Gastroesophageal sphincter (tissue), 4 donors: ENCODE results near the gene TNFSF12. TPM values are rescaled to one million over a fixed set of nuclear protein-coding genes. Genes with fewer than 3 reads are reported as not detected.

Experiments used
- ATAC-seq: fragments of 150-250 bp; one replicate; pipeline ENCODE4 v1.9.1; 2016; ENCODE audit warnings: mild to moderate bottlenecking, moderate library complexity
- H3K27ac ChIP-seq, 4 donors: fragments of 200-600 bp; sonication (generic) in 3 of 4; 1 replicate in 3 of 4; 2 replicates in 1 of 4; pipeline ENCODE4 v1.5.1; 2016 to 2019
- H3K27me3 ChIP-seq: fragments of 200-600 bp; sonication (generic); one replicate; pipeline ENCODE4 v1.5.1; 2019
- H3K36me3 ChIP-seq, 2 donors: fragments of 200-600 bp; sonication (generic); one replicate each; pipeline ENCODE4 v1.5.1; 2019; ENCODE audit warnings: control low read depth in 1 of 2
- H3K4me1 ChIP-seq, 3 donors: fragments of 200-600 bp; sonication (generic); 1 replicate in 2 of 3; 2 replicates in 1 of 3; pipeline ENCODE4 v1.5.1; 2016 to 2019; ENCODE audit warnings: control low read depth in 2 of 3
- H3K4me3 ChIP-seq, 2 donors: fragments of 200-600 bp; sonication (generic); one replicate each; pipeline ENCODE4 v1.5.1; 2019; ENCODE audit warnings: mild to moderate bottlenecking in 1 of 2, moderate library complexity in 1 of 2
- H3K9me3 ChIP-seq, 3 donors: fragments of 200-600 bp; sonication (generic); one replicate each; pipeline ENCODE4 v1.5.1; 2017 to 2019; ENCODE audit warnings: control low read depth in 2 of 3
- CTCF ChIP-seq, 4 experiments: fragments of 200-600 bp in 2 of 4; fragments of 450-650 bp in 2 of 4; sonication (generic) in 1 of 4; IDR thresholded peaks; one replicate each; pipeline ENCODE4 v1.5.1; 2017 to 2019; ENCODE audit warnings: antibody characterized with exemption in 4 of 4, mild to moderate bottlenecking in 2 of 4, moderate library complexity in 2 of 4
- EP300 ChIP-seq: sonication (generic); formaldehyde crosslinking; IDR thresholded peaks from one replicate; pipeline ENCODE4 v1.6.1; 2017; ENCODE audit warnings: antibody characterized with exemption, mild to moderate bottlenecking
- POLR2A ChIP-seq, 2 donors: fragments of 450-650 bp; IDR thresholded peaks; one replicate each; pipeline ENCODE4 v1.6.1; 2017; ENCODE audit warnings: antibody characterized with exemption in 2 of 2, mild to moderate bottlenecking in 2 of 2, moderate library complexity in 1 of 2
- POLR2AphosphoS5 ChIP-seq: sonication (generic); formaldehyde crosslinking; IDR thresholded peaks from one replicate; pipeline ENCODE4 v1.6.1; 2017; ENCODE audit warnings: antibody characterized with exemption
- WGBS, 2 donors: methylation state at CpG; one replicate each; pipeline ENCODE4 v1.1.5; 2018; ENCODE audit warnings: low coverage in 1 of 2; 5-methylcytosine and 5-hydroxymethylcytosine counted together
- total RNA-seq, 4 donors: library from RNA; depleted of rRNA; stranded (reverse); fragments of >200 nt; gene quantifications; one replicate each; pipeline ENCODE4 v1.1.0, GENCODE V29; 2016

Gene TNFSF12
- total RNA-seq, 4 donors from 2014 or later = 61.1 to 108 (median 84.7) TPM

- no peak for TF ChIP-seq POLR2A (IDR thresholded peaks at IDR 0.05)
- no peak for TF ChIP-seq CTCF (IDR thresholded peaks at IDR 0.05)
- TF ChIP-seq EP300 = no peak
- TF ChIP-seq POLR2AphosphoS5 = no peak
- Histone ChIP-seq H3K27me3 (no peaks in the 10 kb centered on the region), H3K9me3 (no peaks in the 10 kb centered on the region), H3K27ac (peak overlapping the region in 3 of 4 donors; percentile 94), H3K4me1 (peaks cover 0 to 29% (median 14%) of the 10 kb centered on the region in 3 donors), H3K36me3 (peaks cover 0 to 32% of the 10 kb centered on the region in 2 donors), H3K4me3 (peak overlapping the region in 1 of 2 donors; percentile 77)
- WGBS, 2 donors = no CpG with 5 or more reads among the region's 6 CpGs
- ATAC-seq = no peak
These were observed 1.5 kb downstream of the TNFSF12 start for GRCh38 chr17:7550344-7550743.

GRCh38 chr17:7551396-7551795 lies 2.5 kb downstream of the TNFSF12 start:
- no peaks in the 10 kb centered on the region for H3K9me3 ChIP-seq
- H3K27ac ChIP-seq = peak overlapping the region in 2 of 4 donors; percentile 94
- peaks cover 0 to 32% of the 10 kb centered on the region in 2 donors for H3K36me3 ChIP-seq
- no peak overlapping the region for H3K4me3 ChIP-seq
- 71 to 82% methylated on average over 2 to 3 of the region's 4 CpGs for WGBS, 2 donors
- H3K4me1 ChIP-seq = peaks cover 0 to 29% (median 14%) of the 10 kb centered on the region in 3 donors
- H3K27me3 ChIP-seq = no peaks in the 10 kb centered on the region
- no peak for ATAC-seq
- no peak for TF ChIP-seq CTCF (IDR thresholded peaks at IDR 0.05)
- no peak for TF ChIP-seq POLR2AphosphoS5
- TF ChIP-seq POLR2A (IDR thresholded peaks at IDR 0.05) = no peak
- no peak for TF ChIP-seq EP300

GRCh38 chr17:7552621-7553051 lies 3.8 kb downstream of the TNFSF12 start:
- Histone ChIP-seq H3K9me3 (no peaks in the 10 kb centered on the region), H3K27me3 (no peaks in the 10 kb centered on the region), H3K27ac (peak overlapping the region in 2 of 4 donors; percentile 31 to 43), H3K4me3 (no peak overlapping the region), H3K4me1 (peaks cover 0 to 41% (median 21%) of the 10 kb centered on the region in 3 donors), H3K36me3 (peaks cover 0 to 39% of the 10 kb centered on the region in 2 donors)
- TF ChIP-seq POLR2AphosphoS5 (no peak), CTCF (IDR thresholded peaks at IDR 0.05) (no peak), POLR2A (IDR thresholded peaks at IDR 0.05) (no peak), EP300 (no peak)
- ATAC-seq = no peak
- 65 to 80% methylated on average over 1 to 3 of the region's 6 CpGs for WGBS, 2 donors

GRCh38 chr17:7553356-7553755 lies 4.5 kb downstream of the TNFSF12 start:
- Histone ChIP-seq H3K4me3 (no peak overlapping the region), H3K4me1 (peaks cover 0 to 41% (median 24%) of the 10 kb centered on the region in 3 donors), H3K9me3 (no peaks in the 10 kb centered on the region), H3K27me3 (no peaks in the 10 kb centered on the region), H3K27ac (peak overlapping the region in 3 of 4 donors; percentile 32 to 38 (median 33)), H3K36me3 (peaks cover 0 to 39% of the 10 kb centered on the region in 2 donors)
- TF ChIP-seq CTCF (IDR thresholded peaks at IDR 0.05) = no peak
- TF ChIP-seq POLR2AphosphoS5 = no peak
- no peak for TF ChIP-seq EP300
- no peak for TF ChIP-seq POLR2A (IDR thresholded peaks at IDR 0.05)
- WGBS, 2 donors = 100% methylated on average over 1 of the region's 1 CpG; no CpG with 5 or more reads in 1 of the 2 donors
- no peak for ATAC-seq

GRCh38 chr17:7555320-7555948 lies 6.6 kb downstream of the TNFSF12 start:
- Histone ChIP-seq H3K27ac (peak overlapping the region in 1 of 4 donors; percentile 7), H3K36me3 (peaks cover 0 to 35% of the 10 kb centered on the region in 2 donors), H3K4me1 (peaks cover 2 to 45% (median 33%) of the 10 kb centered on the region in 3 donors), H3K4me3 (no peak overlapping the region), H3K9me3 (no peaks in the 10 kb centered on the region), H3K27me3 (no peaks in the 10 kb centered on the region)
- TF ChIP-seq POLR2AphosphoS5 (no peak), EP300 (no peak), POLR2A (IDR thresholded peaks at IDR 0.05) (no peak), CTCF (IDR thresholded peaks at IDR 0.05) (no peak)
- ATAC-seq = no peak
- WGBS, 2 donors = 53 to 63% methylated on average over 8 to 10 of the region's 10 CpGs
